Lower leg skin (tissue), 3 donors: ENCODE results near the gene ASPG.

Experiments
- POLR2A ChIP-seq, 2 donors: fragments of 450-650 bp; IDR thresholded peaks; one replicate each; pipeline ENCODE4 v1.6.1; 2016 to 2017; ENCODE audit warnings: antibody characterized with exemption in 2 of 2, mild to moderate bottlenecking in 1 of 2, moderate library complexity in 1 of 2
- TF ChIP-seq, protein P1 (sequence below), 3 donors: fragments of 450-650 bp; IDR thresholded peaks; one replicate each; pipeline ENCODE4 v1.5.1; 2016; ENCODE audit warnings: antibody characterized with exemption in 3 of 3, mild to moderate bottlenecking in 3 of 3, moderate library complexity in 2 of 3

DNA sequence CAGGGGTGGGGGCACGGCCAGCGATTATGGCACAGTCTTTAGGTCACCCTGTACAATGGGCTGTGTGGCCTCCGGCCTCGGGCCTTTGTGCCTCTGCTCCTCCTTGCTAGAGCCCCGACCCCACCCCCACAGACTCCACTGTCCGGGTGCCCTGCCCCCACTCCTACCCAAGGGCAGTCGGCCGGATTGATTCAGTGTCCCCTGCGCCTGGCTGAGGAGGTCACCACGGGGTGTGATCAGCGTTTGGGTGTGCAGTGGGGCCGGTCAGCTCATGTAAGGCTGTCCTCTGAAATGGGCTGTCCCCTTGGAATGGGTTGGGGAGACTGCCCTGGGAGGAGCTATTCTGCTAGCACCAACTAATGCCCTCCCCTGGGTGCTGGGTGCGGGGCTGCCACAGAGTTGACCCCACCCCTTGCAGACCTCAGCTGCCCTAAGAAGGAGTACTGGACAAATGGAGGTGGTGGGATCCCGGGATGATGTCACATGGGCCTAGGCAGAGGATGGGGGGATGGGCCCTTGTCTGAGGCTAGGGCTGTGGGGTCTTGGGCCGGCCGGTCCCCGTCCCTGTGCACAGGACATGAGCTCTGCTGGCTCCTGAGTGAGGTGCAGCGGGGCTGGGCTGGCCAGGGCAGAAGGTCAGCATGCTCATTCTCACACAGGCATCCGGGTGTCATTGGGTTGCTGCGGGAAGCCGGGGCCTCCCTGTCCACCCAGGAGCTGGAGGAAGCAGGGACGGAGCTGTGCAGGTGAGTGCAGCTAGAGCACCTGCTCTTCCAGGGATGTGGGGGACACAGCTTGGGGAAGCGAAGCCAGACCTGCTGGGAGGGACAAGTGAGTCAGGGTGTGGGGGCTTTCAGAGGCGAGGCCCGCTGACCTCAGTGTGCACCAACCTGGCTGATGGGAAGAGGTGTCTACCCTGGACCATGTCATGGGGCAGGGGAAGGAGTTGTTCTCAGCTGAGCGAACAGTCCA lies 23.4 kb downstream of the ASPG start:
- TF ChIP-seq, protein P1, sequence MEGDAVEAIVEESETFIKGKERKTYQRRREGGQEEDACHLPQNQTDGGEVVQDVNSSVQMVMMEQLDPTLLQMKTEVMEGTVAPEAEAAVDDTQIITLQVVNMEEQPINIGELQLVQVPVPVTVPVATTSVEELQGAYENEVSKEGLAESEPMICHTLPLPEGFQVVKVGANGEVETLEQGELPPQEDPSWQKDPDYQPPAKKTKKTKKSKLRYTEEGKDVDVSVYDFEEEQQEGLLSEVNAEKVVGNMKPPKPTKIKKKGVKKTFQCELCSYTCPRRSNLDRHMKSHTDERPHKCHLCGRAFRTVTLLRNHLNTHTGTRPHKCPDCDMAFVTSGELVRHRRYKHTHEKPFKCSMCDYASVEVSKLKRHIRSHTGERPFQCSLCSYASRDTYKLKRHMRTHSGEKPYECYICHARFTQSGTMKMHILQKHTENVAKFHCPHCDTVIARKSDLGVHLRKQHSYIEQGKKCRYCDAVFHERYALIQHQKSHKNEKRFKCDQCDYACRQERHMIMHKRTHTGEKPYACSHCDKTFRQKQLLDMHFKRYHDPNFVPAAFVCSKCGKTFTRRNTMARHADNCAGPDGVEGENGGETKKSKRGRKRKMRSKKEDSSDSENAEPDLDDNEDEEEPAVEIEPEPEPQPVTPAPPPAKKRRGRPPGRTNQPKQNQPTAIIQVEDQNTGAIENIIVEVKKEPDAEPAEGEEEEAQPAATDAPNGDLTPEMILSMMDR (IDR thresholded peaks at IDR 0.05) = no peak
- no peak for TF ChIP-seq POLR2A (IDR thresholded peaks at IDR 0.05)
